NCI-H2171 treated with DMSO at 0.1 percent for 48 hours (cell line): ENCODE measurements around the gene ADAM11.
A peak's percentile ranks its signal among the peaks of the same experiment; 100 is the strongest.

Experiments used
- DNase-seq: peaks from one replicate; lab custom pipeline; 2025; lab: John Stamatoyannopoulos, UW

Gene ADAM11

DNA sequence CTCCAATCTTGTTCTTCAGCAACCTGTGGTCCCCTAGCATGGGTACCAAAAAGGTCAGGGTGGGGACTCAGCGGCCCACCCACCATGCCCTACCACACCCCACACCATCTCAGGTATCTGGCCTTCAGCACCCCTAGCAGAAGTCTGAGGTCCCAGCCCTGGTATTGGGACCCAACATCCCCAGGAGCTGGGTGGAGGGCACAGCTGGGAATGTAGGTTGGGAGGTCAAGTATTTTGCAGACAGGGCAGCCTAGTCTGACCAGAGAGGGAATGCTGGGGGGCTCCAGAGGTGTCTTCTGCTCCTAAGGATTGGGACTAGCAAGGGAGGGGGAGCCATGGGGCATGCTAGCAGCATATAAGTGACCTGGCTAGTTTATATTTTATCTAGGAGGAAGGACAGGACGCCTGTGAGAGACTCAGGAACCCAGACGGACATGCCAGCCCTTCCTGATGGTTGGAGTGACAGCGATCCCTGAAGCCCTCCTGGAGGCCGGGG is 822 bp upstream of the ADAM11 start:
- no peak for DNase-seq

DNA sequence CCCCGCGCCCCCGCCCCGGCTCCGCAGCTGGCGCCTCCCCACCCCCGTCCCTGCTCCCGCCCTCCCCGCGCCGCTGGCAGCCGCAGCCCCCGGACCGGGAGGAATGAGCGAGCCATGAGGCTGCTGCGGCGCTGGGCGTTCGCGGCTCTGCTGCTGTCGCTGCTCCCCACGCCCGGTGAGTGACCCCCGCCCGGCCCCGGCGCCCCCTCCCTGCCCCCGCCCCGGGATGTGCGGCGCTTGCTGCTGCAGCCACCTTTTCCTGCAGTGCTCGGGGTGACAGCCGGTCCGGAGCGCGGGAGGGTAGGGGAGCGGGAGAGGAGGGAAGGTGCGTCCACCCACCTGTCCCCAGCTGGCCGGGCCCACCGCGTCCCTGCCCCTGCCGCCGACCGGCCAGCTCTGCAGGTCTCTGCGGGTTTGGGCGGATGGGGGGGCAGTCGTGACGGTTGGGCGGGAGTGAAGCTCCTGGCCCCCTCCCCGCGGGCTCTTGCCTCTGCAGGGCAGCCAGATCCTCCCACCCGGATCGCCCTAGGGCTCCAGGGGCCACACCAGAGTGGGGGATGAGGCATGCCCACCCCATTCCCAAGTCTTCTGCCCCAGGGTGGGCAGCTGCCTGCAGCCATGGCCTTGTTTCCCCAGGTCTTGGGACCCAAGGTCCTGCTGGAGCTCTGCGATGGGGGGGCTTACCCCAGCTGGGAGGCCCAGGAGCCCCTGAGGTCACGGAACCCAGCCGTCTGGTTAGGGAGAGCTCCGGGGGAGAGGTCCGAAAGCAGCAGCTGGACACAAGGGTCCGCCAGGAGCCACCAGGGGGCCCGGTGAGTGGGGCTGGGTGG is 513 bp downstream of the ADAM11 start:
- no peak for DNase-seq

DNA sequence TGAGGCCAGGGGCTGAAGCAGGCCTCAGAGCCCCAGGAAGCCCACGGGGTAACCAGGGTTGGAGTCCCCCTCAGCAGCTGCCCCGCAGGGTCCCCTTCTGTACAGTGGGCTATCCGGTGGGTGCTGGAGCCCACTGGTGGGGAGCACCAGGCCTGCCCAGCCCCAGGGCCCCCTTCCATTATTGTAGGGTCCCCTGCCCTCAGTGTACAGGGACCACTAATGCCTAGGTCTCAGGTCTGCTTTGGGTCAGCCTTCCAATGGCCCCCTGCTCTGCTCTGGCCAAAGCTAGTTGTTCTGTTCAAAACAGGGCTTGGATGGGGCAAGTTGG is 1.1 kb downstream of the ADAM11 start:
- no peak for DNase-seq

DNA sequence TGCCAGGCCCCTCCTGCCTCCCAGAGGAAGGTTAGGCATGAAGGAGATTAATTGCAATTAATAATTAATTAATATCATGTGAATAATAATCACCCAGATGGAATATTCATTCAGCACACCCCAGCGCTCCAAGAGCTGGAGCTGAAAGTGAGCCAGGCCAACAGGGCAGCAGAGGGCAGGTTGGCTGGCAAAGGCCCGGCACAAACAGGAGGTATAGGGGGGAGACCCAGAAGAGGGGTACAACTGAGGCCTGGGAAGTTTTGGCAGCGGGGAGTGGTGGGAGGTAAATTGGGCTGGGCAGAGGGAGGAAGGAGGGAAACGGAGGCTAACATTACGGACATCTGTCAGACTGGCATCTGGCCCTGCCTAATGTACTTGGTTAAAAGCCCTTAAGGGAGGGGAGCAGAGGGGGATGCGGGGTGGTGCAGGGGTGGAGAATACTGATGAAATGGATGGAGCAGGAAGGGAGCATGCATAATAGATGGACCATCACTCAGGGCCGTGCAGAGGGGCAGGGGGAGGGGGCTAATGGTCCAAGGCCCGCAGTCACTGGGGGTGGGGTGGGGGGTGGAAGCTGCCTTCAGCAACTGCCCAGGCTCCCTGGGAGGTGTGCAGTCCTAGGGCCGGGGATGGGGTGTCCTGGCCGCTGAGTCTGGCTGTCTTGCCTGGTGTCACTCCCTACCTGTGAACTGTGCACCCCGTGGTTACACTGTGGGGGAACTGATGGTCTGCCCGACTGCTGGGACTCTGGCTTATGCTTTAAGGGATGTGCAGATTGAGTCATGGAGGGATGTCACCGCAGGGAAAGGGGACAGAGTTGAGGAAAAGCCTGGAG is 1.9 kb downstream of the ADAM11 start:
- peak; percentile 81 for DNase-seq

DNA sequence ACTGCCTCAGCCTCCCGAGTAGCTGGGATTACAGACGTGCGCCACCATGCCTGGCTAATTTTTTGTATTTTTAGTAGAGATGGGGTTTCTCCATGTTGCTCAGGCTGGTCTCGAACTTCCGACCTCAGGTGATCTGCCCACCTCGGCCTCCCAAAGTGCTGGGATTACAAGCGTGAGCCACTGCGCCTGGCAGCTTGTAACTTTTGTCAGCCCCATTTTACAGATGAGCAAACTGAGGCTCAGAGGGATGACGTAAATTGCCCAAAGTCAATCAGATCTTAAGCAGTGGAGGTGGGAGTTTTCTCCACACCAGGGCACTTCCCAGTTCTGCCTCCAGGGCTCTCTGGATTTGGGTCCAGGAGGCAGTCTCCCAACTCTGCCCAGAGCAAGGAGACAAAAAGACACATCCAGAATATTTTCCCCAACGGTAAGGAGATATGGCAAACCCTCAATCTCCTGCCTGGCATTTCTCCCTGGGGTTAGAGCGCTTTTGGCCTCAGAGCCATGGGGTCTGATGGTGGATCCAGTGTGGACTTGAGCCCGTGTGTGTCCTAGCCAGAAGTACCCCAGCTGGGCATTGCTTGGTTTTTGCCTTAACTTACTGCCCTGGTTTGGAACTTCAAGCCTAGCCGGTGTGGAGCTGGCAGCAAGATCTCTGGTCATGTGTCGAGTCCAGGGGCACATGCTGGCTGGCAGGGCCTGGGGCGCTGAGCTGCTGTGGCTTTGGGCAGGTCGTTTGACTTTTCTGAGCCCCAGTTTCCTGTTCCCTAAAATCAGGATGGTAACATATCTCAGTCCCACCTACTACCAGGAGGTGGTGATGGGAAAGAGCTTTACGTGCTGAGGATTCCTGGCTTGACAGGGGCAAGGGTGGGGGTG is 3.4 kb downstream of the ADAM11 start:
- no peak for DNase-seq

DNA sequence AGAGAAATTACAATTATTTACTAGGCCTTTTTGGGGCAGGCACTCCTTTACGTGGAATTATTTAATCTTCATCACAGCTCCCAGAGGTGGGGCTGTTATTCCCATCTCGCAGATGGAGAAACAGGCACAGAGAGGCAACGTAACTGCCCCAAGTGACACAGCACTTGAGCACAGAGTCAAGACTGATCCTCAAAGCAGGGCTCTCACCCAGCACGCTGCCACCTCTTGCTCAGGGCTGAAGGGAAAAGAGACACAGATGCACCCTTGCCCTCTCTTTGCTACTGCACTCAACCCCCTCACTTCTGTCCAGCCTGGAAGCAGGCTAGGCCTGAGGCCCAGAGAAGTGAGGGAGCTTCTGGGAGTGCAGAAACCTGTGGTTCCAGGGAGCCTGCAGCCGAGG is 4.4 kb downstream of the ADAM11 start:
- DNase-seq: no peak

DNA sequence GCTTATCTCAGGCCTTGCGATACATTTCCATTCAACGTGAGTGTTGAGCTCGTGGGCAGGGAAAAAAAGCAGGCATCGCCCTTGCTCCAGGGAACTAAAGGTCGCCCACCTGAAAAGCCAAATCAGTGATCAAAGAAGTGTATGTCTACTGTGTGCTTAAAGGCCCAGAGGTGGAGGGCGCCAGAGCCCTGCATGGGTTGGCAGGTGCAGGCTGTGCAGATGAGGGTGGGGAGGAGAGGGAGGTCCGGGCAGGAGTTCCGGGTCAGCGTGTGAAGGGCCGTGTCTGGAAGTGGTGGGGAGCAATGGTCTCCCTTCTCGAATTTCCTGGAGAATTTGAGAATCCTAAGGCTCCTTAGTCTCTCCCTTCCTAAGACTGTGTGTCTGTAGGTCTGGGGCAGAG is 7.2 kb downstream of the ADAM11 start:
- no peak for DNase-seq

DNA sequence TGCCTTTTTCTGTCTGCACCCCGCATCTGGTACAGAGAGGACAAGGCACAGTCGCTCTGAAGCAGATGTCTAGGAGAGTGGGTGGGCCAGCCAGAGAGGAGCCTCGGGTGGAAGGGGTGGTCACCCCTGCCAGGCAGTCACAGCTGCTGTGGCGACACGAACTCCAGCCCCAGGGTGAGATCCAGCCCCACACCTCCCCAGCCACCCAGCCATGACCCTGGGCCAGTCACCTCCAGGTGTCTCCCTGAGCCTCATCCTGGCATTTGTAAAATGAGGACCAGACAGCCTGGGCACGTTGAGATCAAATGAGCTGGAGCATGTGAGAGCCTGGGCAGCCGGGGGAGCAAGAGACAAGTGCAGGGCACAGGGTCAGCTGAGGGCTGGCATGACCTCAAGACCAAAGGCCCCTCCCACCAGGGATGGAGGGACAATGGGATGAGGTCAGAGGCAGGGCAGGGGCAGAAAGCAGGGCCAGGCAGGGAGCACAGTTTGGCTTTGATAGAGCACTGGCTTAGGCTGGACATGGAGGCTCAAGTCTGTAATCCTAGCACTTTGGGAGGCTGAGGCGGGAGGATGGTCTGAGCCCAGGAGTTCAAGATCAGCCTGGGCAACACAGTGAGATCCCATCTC is 7.7 kb downstream of the ADAM11 start:
- no peak for DNase-seq

DNA sequence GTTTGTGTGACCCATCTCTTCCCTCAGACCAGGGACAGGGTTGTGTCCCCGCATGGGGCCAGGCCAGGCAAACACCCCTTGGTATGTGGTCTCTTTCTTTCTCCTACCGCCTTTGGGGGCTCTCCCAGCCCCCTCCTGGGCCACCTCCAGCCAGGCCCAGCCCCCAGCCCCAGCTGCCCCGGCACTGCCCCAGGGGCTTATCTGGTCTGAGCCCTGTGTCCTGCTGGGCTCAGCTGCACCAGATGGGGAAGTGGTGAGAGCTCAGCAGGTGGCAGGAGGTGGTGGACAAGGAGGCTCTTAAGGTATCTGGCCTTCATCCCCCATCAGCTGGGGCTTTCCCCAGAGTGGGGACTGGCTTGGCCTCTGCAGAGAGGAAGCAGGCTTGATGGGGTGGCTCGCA is 8.7 kb downstream of the ADAM11 start:
- no peak for DNase-seq

DNA sequence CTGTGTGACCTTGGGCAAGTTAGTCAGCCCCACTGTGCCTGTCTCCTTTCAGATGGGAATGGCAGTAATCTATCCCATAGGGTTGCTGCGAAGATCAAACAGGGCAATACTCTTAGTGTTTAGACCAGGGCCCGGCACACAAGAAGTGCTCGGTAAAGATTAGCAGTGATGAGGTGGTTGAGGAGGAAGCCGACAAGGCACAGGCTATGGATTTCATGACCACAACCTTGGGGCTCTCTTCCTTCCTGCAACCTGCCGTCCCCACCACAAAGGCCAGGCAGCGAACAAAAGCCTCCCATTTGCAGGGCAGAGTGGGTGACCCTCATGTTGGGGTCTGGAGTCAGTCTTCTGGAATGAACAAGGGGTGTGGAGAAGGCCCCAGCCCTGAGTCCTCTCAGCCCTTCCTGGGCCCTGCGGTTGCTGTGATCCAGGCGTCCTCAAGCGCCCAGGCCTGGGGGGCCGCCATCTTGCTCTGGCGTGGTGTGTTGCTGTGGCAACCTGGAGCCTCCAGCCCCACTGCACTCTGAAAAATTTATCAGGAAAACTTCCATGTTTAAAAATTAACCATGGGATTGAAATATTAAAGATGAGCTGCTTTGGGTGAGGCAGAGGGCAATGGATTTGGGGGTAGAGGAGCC is 9.8 kb downstream of the ADAM11 start:
- no peak for DNase-seq

DNA sequence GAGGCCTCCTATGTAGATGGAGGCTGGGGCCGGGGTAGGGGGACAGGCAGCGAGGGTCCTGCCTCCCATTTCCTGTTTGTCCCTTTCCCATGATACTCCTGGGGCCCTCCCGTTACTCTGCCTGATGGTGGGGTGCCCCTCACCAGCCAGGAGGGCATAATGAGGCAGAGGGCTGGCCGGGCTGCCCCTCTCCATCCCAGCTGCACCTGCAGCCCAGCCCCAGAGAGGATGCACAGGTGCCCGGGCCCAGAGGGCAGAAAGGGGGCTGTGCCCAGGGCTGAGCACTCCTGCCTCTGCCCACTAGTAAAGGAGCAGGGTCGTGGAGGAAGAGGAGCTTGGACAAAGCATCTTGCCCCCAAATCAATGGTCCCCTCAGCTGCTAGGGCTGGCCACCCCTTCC is 10.4 kb downstream of the ADAM11 start:
- no peak for DNase-seq

DNA sequence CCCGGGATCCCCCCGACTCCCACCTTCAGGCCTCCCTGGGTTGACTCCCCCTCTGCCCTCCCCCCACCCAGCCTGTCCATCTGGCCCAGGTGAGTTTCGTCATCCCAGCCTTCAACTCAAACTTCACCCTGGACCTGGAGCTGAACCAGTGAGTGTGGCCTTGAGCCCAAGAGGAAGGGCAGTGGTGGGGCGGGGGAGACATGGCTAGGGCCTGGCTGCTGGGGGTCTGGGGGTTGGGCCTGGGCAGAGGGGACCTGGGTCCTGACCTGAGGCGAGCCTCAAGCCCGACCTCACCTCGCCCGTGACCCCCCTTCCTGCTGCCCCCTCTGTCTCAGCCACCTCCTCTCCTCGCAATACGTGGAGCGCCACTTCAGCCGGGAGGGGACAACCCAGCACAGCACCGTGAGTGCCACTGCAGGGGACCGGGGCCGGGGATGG is 10.9 kb downstream of the ADAM11 start:
- no peak for DNase-seq

DNA sequence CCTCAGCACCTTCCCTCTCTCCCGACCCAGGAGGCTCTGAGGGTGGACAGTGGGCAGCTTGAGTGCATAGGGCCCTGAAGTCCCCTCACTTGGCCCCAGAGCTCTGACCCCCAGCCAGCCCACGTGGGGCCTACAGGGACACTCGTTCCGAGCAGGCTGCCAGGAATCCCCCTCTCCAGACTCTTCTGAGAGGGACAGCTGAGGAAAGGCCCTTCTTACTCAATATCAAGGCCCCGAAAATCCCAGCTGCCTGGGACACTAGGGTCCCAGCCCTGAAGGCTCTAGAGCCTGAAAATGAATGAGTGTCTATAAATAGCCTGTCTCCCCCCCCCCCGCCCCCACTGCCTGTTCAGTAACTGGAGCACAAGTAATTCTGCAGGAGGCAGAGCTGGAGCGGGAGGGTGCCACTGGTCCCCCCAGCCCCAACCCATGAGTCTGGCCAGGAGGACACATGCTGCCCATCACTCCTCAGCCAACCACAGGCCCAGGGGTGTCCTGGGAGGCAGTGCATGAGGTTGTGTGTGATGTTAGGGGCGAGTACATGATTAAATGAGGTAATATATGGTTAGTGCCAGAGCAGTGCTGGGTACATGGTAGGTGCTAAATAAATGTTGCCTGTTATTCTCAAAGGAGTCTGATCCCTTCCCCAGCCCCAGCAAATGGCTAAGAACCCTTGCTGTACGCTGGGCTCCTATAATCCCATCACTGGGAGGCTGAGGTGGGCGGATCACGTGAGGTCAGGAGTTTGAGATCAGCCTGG is 11.6 kb downstream of the ADAM11 start:
- no peak for DNase-seq

DNA sequence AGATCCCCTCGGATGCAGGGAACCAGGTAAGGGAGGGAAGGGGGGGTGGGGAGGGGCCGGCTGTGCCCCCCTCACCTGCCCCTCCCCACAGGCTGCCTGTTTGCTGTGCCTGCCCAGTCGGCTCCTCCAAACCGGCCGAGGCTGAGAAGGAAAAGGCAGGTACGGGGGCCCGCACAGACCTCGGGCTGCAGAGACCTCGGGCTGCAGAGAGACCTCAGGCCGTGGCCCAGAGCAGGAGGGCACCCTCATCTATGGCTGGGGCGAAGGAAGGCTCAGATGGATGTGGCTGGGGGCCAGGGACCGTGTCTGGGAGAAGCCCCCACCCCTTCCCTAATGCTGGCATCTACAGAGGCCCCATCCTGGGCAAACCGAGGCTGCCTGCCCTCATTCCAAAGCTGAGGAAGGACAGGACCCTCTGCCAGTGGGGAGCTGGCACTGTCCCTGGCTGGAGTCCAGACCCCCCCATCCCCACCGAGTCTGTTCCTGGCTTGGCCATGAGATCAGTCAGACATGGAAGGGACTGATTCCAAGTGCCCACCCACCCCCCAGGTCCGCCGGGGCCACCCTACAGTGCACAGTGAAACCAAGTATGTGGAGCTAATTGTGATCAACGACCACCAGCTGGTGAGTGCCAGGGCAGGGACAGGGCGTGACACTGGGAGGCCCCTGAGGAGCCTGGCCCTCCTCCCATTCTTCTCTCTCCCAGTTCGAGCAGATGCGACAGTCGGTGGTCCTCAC is 13.7 kb downstream of the ADAM11 start:
- no peak for DNase-seq

DNA sequence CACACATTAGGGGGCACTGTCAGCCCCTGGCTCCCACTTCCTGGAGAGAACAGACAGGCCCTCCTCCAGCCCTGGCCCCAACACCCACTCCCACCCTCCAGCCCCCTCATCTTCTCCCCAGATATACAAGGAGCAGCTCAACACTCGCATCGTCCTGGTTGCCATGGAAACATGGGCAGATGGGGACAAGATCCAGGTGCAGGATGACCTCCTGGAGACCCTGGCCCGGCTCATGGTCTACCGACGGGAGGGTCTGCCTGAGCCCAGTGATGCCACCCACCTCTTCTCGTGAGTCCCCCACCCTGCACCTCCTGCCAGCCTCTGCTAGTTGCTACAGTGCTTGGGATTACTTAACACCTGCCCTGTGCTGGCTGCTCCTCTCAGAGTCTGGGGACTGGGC is 14.4 kb downstream of the ADAM11 start:
- no peak for DNase-seq

DNA sequence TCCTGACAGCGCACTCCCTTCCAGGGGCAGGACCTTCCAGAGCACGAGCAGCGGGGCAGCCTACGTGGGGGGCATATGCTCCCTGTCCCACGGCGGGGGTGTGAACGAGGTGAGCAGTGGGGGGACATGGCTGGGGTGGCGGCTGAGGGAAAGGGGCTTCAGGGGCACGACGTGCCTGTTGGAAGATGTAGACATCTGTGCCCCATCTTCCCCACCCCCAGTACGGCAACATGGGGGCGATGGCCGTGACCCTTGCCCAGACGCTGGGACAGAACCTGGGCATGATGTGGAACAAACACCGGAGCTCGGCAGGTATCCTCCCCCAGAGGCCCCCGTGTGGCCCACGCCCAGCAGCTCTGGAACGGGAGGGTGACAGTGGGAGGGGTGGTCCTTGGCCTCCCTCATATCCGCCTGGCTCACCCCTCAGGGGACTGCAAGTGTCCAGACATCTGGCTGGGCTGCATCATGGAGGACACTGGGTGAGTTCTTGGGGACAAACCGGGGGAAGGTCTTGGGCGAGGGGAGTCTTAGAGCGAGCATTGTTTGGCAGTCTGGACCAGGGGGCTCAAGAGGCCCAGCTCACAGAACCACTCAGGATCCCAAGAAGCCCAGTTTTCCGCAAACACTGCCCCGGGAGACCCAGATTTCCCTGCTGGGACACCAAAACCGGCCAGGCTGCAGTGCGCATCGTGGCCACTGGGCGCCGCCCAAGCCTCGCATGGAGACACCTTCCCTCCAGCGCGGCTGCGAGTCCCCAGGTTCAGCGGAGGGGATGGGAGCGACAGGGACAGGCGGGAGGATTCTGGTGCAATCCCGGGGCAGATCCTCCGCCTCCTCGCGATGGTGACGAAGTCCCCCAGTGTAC is 15.7 kb downstream of the ADAM11 start:
- peak; percentile 86 for DNase-seq

DNA sequence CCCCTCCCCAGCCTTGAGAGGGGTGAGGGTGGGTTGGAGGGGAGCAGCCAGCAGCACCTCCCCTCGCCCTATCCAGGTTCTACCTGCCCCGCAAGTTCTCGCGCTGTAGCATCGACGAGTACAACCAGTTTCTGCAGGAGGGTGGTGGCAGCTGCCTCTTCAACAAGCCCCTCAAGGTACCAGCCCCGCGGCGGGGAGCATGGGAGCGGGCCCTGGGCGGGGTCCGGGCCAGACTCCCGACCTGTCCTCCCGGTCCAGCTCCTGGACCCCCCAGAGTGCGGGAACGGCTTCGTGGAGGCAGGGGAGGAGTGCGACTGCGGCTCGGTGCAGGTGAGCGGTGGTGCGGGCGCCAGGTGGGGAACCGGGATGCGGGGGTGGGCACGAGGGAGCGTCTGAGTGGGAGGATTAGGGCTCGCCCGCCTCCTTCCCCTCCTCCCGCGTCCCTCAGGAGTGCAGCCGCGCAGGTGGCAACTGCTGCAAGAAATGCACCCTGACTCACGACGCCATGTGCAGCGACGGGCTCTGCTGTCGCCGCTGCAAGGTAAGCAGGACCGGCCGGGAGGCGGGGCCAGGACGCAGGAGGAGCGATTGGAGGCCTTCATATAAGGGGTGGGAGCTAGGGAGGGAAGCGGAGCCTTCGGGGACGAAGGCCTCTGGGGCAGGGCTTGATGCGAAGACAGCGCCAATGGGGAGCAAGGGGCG is 16.5 kb downstream of the ADAM11 start:
- peak; percentile 98 for DNase-seq
